ENCODE measurements around the gene SHH.

GRCh38 chr7:155846156-155846555, 33.9 kb upstream of the SHH start:
- TF ChIP-seq POLR2A (IDR thresholded peaks at IDR 0.05), result no peak
- TF ChIP-seq, protein P1, sequence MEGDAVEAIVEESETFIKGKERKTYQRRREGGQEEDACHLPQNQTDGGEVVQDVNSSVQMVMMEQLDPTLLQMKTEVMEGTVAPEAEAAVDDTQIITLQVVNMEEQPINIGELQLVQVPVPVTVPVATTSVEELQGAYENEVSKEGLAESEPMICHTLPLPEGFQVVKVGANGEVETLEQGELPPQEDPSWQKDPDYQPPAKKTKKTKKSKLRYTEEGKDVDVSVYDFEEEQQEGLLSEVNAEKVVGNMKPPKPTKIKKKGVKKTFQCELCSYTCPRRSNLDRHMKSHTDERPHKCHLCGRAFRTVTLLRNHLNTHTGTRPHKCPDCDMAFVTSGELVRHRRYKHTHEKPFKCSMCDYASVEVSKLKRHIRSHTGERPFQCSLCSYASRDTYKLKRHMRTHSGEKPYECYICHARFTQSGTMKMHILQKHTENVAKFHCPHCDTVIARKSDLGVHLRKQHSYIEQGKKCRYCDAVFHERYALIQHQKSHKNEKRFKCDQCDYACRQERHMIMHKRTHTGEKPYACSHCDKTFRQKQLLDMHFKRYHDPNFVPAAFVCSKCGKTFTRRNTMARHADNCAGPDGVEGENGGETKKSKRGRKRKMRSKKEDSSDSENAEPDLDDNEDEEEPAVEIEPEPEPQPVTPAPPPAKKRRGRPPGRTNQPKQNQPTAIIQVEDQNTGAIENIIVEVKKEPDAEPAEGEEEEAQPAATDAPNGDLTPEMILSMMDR (IDR thresholded peaks at IDR 0.05), result no peak
